Mesenteric fat pad (tissue), 1 donor: ENCODE results near the gene UMAD1. TPM values are rescaled to one million over a fixed set of nuclear protein-coding genes. Genes with fewer than 3 reads are reported as not detected.
"Not testable (repeated sequence)": the region's sequence is repeated elsewhere in the genome, so short reads cannot be mapped to it uniquely, and the experiment has no call there.

Experiments
- DNase-seq: peaks from one replicate; pipeline ENCODE4 v3.0.0-alpha.2; 2020; ENCODE audit warnings: low spot score
- total RNA-seq: library from RNA; stranded (reverse); fragmentation: NEBNext Ultra II Directional; extraction: Animal tissue kit (Norgen Biotek cat#: 25700); gene quantifications from one replicate; pipeline ENCODE4 v1.2.1, GENCODE V29; 2021
- donor health status: DM: yes; HTN: yes; CAD: no.

Gene UMAD1
- total RNA-seq, 1 donor from 2014 or later, result 9.9 TPM

DNA sequence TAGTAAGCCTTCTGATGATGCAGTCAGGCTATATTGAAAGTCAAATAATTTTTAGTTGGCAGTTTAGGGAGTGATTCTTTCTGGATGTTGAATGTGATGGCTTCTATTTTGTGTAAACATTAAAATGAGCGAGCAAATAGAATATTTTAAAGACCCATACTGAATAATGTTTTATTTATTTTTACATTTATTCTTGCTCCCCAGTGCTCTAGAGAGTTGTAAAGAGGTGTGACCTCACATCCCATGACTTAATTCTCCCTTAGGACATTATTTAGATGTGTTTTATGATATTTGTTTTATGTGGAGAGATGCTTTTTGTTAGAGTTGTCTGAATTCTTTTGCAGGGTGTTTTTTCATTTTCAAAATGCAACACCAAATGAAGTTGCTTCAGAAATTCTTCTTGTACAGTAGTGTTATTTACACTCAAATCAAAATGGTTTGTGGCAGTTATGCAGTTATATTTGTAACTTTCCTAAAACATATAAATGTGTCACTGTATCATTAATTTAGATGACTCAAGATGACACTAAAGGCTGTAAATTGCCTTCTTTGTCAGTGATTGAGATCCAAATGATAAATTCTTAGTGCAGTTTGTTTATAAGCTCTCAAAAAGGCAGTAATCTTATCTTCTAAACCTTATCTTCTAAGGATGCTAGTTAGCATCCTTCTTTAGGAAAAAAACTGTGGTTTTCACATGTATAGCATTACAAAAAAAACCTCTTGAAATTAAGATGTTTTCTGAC lies 12.4 kb downstream of the UMAD1 start:
- no peak for DNase-seq

DNA sequence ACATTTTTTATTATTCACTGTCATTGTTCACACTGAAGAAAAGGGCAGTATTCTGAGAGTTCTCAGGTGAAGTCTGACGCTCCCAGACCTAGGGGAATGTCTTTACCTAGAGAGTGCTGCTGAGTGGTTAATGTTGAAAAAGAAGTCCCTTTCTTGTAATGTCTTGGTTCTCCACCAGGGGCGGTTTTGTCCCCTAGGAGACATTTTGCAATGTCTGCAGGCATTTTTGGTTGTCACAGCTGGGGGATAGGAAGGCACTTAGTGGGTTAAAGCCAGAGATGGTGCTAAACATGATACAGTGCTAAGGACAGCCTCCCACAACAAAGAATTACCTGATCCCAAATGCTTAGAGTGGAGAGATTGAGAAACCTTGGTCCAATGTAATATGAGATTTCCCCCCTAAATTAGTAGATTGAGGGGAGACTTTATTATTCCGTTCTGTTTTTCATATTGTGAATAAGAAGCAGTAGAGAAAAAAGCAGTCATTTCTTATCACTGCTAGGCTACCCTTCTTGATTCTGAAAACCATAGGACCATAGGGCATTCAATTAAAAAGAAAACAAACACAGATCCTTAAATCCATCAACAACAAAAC lies 13.1 kb downstream of the UMAD1 start:
- no peak for DNase-seq

DNA sequence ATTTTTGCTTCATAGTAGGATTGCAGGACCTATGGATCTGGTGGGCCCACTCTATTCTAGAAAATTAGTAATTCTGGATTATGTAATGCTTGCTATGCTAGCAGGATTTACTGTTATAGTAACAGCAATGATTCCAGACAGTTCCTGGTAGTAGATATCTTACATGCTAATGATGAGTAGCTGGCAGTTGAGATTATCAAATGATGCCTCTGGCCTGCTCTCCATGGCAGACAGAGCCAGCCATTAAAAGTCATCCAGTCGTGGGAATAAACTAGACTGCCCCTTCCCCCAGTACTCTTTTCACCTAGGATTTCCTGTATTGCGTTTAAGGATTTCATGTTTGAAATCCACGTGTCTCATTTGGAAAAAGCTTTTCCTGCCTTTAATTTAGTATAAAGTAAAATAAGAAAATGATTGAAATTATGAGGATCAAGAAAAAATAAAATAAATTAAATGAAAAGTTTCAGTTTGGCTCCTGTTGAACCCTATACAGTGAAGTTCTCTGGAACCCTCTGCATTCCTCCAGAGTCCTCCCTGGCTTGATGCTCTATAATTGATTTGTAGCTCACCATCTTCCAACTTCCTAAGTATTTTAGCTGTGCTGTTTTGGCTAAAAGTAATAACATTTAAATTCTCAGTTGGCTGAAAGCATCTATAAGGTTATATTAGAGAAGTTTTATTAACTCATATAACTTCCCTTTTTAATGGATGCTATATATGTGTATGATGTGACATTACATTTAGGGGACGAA lies 14.6 kb downstream of the UMAD1 start:
- no peak for DNase-seq

DNA sequence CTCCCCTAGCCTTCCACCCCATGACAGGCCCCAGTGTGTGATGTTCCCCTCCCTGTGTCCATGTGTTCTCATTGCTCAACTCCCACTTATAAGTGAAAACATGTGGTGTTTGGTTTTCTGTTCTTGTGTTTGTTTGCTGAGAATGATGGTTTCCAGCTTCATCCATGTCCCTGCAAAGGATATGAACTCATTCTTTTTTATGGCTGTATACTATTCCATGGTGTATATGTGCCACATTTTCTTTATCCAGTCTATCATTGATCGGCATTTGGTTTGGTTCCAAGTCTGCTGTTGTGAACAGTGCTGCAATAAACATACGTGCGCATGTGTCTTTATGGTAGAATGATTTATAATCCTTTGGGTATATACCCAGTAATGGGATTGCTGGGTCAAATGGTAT lies 15.9 kb downstream of the UMAD1 start:
- not testable (repeated sequence) for DNase-seq

DNA sequence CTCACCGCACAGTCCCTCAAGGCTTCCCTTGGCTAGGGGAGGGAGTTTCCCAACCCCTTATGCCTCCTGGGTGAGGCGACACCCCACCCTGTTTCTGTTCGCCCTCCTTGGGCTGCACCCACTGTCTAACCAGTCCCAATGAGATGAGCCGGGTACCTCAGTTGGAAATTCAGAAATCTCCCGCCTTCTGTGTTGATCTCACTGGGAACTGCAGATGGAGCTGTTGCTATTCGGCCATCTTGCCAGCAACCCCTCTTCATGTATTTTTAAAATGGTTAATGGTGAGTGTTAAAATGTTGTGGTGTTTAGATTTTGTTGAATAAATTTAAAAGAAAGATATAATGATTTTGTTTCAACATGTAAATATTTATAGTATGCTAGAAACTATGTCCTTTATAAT lies 22.0 kb downstream of the UMAD1 start:
- no peak for DNase-seq

DNA sequence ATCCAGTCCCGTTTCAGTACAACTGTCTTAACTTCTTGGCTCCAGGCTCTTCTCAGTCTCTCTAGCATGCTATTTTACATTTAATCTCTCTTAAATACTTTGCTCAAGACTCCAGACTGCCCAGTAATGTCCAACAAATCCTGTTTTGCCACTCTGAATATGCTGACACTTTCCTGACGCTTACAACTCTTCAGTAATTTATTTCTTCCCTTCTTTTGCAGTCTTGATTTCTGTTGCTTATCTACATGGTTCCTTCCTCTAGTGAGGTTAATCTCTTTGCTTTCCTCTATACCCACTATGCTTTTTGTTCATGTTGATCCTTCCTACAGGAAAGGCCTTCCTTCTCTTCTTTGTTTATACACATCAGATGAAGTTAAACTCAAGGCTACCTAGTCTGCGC lies 23.7 kb downstream of the UMAD1 start:
- DNase-seq, result no peak

DNA sequence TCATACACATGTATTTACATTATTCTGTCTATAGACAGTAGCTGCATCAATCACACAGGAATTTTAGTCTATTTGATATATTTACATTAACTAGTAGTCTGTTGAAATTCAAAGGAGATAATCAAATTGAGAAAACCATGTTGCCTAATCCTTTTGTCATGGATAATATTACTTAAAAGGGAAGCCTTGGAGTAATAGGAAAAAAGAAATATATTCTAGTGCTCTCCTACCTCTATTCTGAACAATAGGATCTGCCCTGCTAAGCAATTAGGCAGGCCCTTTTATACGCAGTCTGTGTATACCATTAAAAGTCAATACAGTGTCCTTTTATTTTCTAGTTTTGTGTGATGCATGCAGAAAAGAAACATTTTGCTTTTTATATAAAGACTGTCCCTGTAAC lies 24.5 kb downstream of the UMAD1 start:
- no peak for DNase-seq

DNA sequence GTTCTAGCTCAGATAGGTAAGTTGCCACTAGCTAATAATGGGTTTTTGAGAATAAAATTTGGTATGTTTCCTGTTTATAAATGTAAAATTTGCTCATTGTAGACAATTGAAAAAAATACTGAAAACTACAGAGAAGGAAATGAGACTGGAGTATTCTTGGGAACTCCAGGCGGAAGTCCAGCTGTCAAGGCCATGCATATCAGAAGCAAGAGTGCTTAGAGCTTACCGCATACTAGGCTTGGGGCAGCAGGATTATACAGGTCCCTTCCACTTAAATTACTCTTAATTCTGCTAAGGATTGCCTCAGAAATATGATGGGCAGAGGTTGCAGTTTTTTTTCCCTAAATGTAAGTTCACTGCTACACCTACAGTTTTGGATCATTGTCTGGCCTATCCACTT lies 26.6 kb downstream of the UMAD1 start:
- no peak for DNase-seq

DNA sequence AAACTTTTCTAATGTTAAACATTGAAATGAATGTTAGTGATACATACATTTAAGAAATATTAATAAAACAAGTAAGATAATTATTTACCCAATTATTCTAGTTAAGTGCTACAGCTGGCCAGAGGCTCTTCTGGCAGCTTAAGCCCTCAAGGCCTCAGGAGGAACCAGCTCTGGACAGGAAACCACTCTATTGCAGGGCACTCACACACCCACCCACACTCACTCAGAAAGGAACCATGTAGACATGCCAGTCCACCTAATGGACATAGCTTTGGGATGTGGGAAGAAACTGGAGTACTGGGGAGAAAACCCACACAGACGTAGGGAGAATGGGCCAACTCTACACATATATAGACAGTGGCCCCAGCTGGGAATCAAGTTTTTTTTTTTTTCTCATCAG lies 28.2 kb downstream of the UMAD1 start:
- no peak for DNase-seq

DNA sequence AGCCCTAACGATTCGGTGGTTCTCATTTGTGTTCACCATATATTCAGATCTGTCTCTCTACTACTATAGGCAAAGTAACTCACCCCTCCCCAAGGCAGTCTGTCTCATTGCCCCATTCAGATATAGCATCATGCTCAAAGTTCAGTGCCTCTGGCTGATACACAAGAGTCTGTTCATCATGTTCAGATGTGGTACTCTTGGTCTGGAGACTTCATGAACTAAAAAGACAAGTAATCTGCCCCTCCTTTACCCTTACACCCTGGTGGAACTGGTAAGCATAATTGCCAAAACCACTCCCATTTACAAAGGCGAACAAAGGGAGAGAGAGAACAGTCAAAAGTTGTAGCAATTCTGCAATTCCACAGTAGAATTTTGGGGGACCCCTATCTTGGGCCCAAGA lies 29.9 kb downstream of the UMAD1 start:
- DNase-seq, result no peak

DNA sequence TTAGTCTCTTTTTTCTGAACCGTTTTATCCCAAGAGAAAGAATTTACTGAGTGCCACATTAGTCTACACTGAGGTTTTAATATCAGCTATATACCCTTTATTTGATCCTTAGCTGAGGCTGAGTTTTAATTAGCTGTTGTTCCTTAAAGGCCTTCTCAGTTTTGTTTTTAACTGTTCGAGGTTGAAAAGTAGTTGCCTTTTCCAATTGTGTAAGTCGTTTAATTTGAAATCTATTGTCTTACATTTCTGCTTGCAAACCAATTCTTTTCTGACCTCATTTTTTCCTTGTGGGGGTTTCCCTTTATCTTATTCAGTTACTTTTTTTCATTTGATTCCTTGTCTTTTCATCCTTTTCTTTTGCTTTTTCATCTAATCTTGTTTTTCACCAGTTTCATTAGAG lies 30.8 kb downstream of the UMAD1 start:
- DNase-seq, result no peak

DNA sequence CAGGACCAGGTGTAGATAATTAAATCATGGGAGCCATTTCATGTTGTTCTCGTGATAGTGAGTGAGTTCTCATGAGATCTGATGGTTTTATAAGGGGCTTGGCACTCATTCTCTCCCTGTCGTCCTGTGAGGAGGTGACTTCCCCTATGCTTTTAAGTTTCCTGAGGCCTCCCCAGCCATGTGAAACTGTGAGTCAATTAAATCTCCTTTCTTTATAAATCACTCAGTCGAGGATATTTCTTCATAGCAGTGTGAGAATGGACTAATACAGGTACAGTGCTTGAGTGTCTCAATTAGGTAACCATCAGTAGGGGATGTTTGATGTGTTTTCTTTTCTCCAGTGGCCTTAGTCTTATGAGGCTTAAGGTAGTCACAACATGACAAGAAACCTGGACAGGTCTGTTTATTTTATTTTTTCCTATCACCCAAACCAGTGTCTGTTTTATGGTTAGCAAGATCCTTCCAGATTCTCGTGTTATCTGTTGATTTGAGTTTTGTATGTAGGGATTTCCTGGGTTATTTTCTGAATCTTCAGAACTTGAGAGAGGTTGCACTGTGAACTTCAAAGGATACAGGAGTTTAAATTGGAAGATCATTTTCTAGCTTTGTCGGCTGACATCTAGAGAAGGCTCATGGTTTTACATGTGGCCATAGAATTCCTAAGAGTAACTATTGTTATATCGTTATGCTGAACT lies 32.1 kb downstream of the UMAD1 start:
- DNase-seq, result no peak

DNA sequence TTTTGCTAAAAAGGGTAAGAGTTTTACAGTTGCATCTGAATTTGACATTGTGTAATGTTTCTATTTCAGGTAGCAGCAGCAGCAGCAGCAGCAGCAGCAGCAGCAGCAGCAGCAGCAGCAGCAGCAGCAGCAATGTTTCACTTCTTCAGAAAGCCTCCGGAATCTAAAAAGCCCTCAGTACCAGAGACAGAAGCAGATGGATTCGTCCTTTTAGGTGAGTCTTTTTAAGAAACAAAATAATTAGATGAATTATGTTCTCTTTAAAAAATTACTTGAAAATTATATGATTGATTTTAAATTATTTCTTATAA lies 32.6 kb downstream of the UMAD1 start:
- no peak for DNase-seq

DNA sequence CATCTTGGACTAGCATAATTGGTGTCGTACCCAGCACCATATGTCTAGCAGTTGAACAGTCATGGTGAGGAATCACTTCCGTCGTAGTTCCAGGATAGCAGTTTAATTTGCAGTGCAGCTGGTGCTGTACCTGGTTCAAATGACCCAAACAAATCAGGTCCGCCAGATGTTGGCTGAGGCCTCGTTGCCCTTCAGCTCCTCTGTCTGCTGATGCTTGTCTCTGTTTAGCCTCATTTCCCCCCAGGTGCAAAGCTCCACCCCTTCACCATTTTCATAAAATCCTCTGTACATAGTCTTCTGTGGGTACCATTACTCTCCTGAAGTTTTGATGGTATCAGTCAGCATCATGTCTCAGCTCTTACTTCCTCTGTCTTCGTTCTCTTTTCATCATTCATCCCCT lies 35.1 kb downstream of the UMAD1 start:
- no peak for DNase-seq

DNA sequence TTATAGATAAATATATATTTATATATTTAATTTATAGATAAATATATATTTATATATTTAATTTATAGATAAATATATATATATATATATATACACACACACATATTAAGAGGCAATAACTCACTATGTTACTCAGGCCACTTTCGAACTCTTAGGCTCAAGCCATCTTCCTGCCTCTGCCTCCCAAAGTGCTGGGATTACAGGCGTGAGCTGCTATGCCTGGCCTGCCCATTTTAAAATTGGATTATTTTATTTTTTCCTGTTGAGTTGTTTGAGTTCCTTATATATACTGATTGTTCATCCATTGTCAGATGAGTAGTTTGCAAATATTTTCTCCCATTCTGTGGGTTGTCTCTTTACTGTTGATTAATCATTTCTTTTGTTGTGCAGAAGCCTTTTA lies 39.1 kb downstream of the UMAD1 start:
- not testable (repeated sequence) for DNase-seq

DNA sequence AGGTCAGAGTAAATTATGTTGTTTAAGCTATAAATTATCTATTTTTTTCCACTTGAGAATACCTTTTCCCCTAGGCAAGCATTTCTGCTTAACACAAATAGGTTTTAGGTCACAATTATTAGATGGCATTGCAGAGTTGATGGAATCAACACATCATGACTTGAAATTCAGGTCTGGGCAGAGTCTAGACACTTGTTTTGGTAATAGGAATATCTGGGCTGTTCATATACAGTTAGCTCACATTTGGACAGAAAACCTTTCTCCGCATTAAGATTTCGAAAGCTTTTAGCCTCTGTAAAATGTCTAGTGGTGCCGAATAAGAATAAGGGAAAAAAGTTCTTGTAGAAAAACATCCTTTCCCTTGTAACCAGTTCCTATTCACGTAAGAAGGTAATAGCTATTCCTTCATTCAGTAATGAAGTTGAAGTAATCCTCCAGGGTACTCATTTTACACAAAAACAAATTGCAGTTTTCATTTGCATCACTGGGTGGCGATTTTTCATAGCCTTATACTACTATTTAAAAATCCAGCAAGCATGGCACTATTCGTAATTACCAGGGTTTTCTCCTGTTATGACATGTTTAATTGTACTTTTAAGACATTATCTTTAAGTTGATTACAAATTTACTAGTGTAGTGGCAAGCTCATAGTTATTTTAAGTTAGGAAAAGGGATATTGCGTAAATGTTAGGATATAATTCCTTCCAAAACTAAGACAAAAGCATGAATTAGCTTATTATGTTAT lies 40.8 kb downstream of the UMAD1 start:
- no peak for DNase-seq

DNA sequence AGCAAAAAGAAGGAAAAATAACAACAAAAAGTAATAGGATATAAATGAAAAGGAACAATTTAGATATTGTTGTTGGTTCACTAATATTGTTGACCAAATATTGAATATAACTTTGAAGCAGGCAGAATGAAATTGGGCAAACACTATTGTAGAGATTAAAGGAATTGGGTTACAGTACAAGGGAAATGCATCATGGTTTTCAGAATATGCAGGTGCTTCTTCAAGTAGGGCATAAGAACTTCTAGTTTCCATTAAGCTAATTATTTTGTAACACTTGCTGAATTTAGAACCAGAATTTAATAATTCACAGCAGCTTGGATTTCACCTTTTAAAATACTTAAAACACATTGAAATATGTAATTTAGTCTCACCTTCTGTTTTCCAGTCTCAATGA lies 41.4 kb downstream of the UMAD1 start:
- DNase-seq, result no peak

DNA sequence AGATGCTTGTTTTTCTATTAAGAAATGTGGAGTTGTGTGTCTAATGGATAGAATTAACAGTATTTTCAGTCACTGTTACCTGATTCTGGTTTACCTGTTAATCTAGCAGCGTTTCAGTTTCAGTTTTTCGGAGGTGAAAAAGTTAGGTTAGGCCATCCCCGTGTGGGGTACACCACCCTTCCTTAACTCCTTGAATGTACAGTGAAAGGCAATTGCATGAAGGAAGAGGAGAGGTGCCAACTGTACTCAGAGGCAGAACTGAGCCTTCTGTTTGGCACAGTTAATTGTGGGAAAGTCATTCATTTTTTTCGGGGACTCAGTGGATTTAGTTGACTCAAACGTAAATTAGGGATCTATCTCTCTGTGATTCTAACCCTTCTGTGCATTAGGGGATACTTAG lies 42.3 kb downstream of the UMAD1 start:
- no peak for DNase-seq

DNA sequence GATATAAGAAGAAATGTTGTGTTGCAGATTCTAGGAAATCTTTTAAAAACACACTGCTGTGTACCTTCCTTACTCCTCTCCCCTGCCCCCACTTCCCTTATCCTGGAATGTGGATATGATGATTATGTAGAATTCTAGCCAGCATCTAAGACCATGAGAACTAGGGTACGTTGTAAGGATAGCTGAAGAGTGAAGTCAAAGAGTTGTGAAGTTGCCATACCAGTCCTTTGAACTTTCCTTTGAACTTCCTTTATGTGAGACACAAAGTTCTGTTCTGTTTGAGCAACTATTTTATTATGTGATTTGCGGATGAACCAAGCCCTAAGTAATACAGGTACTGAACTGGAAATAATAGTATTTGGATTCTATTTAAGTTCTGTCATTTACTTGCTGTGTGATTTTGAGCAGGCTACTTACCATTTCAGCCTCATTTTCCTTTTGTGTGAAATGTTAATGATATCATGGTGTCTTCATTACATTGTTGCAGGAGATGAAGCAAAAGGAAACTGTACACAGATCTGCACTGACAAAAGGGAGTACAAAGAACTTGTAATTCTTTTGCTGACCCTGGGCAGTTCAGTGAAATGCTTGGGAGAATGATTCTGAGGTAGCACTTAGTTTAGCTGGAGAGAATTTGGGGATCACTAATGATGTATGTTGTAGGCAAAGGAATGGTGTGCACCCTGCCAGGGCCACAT lies 46.4 kb downstream of the UMAD1 start:
- DNase-seq, result no peak

DNA sequence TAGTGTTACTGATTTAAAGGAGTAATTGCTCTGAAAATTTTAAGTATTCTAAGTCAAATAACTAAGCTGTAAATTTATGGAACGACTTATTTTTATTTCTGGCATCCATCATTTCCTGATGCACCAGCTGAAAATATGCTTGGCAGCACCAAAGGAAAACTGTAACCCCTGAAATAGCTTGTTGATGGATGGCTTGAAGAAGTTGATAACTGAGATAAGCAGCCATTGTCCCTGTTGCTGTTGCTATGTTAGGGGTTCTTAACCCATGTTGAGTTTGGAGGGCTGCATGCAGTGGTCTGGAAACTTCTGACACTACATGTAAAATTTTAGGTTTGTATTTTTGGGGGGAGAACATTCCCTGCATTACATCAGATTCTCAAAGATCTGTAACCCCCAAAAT lies 47.2 kb downstream of the UMAD1 start:
- no peak for DNase-seq

DNA sequence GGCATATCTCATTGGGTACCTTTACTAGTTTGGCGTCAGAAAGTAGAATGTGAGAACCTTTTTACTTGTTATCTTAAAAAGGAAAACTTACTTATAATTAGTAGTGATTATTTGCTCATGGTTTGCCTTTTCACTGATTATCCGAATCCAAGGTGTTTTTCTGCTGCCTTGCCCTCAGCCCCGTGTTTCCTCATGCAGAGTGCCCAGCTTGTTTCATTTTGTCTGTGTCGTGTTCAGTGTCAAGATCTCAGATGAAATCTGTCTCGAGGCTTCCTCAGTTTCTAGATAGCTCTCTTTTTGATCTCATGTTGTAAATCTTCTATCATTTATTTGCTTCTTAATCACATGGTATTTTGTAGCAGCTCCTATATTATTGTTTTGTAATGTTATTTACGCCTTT lies 47.8 kb downstream of the UMAD1 start:
- no peak for DNase-seq
